Tibial nerve (tissue), 4 donors: ENCODE data around the gene TTLL3. TPM values are rescaled to one million over a fixed set of nuclear protein-coding genes. Genes with fewer than 3 reads are reported as not detected.
"Not testable (repeated sequence)": the region's sequence is repeated elsewhere in the genome, so short reads cannot be mapped to it uniquely, and the experiment has no call there.

Experiments used
- DNase-seq, 2 donors: peaks; one replicate each; pipeline ENCODE4 v3.0.0-alpha.2; 2019; ENCODE audit warnings: low spot score in 2 of 2
- H3K27ac ChIP-seq, 4 donors: fragments of 200-600 bp; sonication (generic) in 3 of 4; one replicate each; pipeline ENCODE4 v1.5.1; 2017 to 2019; ENCODE audit warnings: mild to moderate bottlenecking in 1 of 4
- H3K27me3 ChIP-seq, 2 donors: fragments of 200-600 bp; sonication (generic) in 1 of 2; one replicate each; pipeline versions ENCODE4 v1.5.1 to v1.6.0; 2017 to 2019
- H3K36me3 ChIP-seq, 3 donors: fragments of 200-600 bp; sonication (generic); one replicate each; pipeline ENCODE4 v1.5.1; 2018 to 2019
- H3K4me1 ChIP-seq, 4 donors: fragments of 200-600 bp; sonication (generic) in 3 of 4; one replicate each; pipeline ENCODE4 v1.5.1; 2017 to 2019
- H3K4me3 ChIP-seq, 4 donors: fragments of 200-600 bp; sonication (generic) in 3 of 4; one replicate each; pipeline ENCODE4 v1.5.1; 2017 to 2019; ENCODE audit warnings: mild to moderate bottlenecking in 1 of 4, moderate library complexity in 1 of 4
- H3K9me3 ChIP-seq, 4 donors: fragments of 200-600 bp; sonication (generic) in 3 of 4; one replicate each; pipeline ENCODE4 v1.5.1; 2017 to 2019
- CTCF ChIP-seq, 5 experiments: fragments of 200-600 bp in 3 of 5; fragments of 450-650 bp in 2 of 5; sonication (generic) in 3 of 5; IDR thresholded peaks; one replicate each; pipeline ENCODE4 v1.5.1; 2016 to 2019; ENCODE audit warnings: antibody characterized with exemption in 5 of 5, mild to moderate bottlenecking in 3 of 5, moderate library complexity in 2 of 5
- EP300 ChIP-seq, 2 donors: sonication (generic); formaldehyde crosslinking; IDR thresholded peaks; one replicate each; pipeline ENCODE4 v1.6.1; 2017; ENCODE audit warnings: antibody characterized with exemption in 2 of 2, mild to moderate bottlenecking in 1 of 2
- POLR2A ChIP-seq, 2 donors: fragments of 450-650 bp; IDR thresholded peaks; one replicate each; pipeline ENCODE4 v1.6.1; 2017; ENCODE audit warnings: antibody characterized with exemption in 2 of 2, mild to moderate bottlenecking in 2 of 2, moderate library complexity in 2 of 2
- WGBS, 2 donors: methylation state at CpG; one replicate each; pipeline ENCODE4 v1.1.5; 2018; 5-methylcytosine and 5-hydroxymethylcytosine counted together
- total RNA-seq, 4 donors: library from RNA; depleted of rRNA; stranded (reverse); fragments of >200 nt; gene quantifications; one replicate each; pipeline ENCODE4 v1.1.0, GENCODE V29; 2016

Gene TTLL3
- total RNA-seq, 4 donors from 2014 or later: 58.2 to 173 (median 120) TPM

- H3K27ac ChIP-seq: peak within 1 kb of the TSS; percentile 37 to 90 (median 80)
- peak; percentile 98 to 99 for DNase-seq
- H3K9me3 ChIP-seq: no peaks in the 10 kb centered on the region
- H3K4me1 ChIP-seq: peaks cover 0 to 16% (median 9%) of the 10 kb centered on the region in 4 donors
- no peaks in the 10 kb centered on the region for H3K27me3 ChIP-seq
- 0 to 1% methylated on average over 28 to 41 of the region's 42 CpGs for WGBS, 2 donors
- TF ChIP-seq POLR2A (IDR thresholded peaks at IDR 0.05): peak in 1 of 2 donors; percentile 84
- peak in 1 of 2 donors; percentile 92 for TF ChIP-seq EP300 (IDR thresholded peaks at IDR 0.05)
- no peak for TF ChIP-seq CTCF (IDR thresholded peaks at IDR 0.05)
- peaks cover 0 to 32% (median 15%) of the 10 kb centered on the region in 3 donors for H3K36me3 ChIP-seq
- H3K4me3 ChIP-seq: peak within 1 kb of the TSS; percentile 60 to 85 (median 77)
Measured at GRCh38 chr3:9843715-9844438, 33.8 kb downstream of the TTLL3 start, which contains the start of gene RPUSD3. TSS of gene RPUSD3 (minus strand) at chr3:9844008. CDS start at chr3:9843990, 18 bp downstream.

- Histone ChIP-seq H3K4me1 (peaks cover 0 to 16% (median 9%) of the 10 kb centered on the region in 4 donors), H3K4me3 (no peak overlapping the region), H3K27ac (no peak overlapping the region), H3K36me3 (peaks cover 0 to 8% (median 4%) of the 10 kb centered on the region in 3 donors), H3K27me3 (no peaks in the 10 kb centered on the region), H3K9me3 (no peaks in the 10 kb centered on the region)
- DNase-seq: no peak
- TF ChIP-seq CTCF (IDR thresholded peaks at IDR 0.05): no peak
- WGBS, 2 donors: 43 to 67% methylated on average over 6 of the region's 6 CpGs
Measured at GRCh38 chr3:9846231-9846630, 36.2 kb downstream of the TTLL3 start.

DNA sequence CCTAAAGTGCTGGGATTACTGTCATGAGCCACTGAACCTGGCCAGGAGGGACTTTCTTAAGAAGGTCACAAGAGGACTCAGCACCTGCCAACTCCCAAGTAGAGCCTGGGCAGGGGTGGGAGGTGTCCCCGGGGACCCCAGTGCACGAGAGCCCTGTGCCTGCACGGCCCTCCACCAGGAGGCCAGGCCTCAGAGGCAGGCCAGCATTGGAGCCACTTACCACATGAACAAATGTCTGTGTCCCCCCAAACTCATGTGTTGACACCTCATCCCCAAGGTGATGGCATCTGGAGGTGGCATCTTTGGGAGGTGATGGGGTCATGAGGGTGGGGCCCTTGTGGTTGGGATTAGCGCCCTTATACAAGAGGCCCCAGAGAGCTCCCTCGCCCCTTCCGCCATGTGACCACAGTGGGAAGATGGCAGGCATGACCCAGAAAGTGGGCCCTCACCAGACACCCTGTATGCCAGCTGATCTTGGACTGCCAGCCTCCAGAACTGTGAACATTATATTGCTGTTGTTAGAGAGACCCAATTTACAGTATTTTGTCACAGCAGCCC, 36.9 kb downstream of the TTLL3 start:
- WGBS, 2 donors: 92 to 93% methylated on average over 6 of the region's 6 CpGs
- Histone ChIP-seq H3K36me3 (peaks cover 0 to under 1% (median 0%) of the 10 kb centered on the region in 3 donors), H3K4me3 (no peak overlapping the region), H3K9me3 (no peaks in the 10 kb centered on the region), H3K4me1 (peaks cover 0 to 16% (median 9%) of the 10 kb centered on the region in 4 donors), H3K27me3 (no peaks in the 10 kb centered on the region), H3K27ac (no peak overlapping the region)
- TF ChIP-seq EP300 (IDR thresholded peaks at IDR 0.05) (no peak), CTCF (IDR thresholded peaks at IDR 0.05) (no peak), POLR2A (IDR thresholded peaks at IDR 0.05) (no peak)
- no peak for DNase-seq

- WGBS, 2 donors: 43 to 61% methylated on average over 9 of the region's 9 CpGs
- not testable (repeated sequence) for H3K36me3 ChIP-seq, H3K4me3 ChIP-seq, DNase-seq, H3K27ac ChIP-seq, H3K9me3 ChIP-seq, H3K27me3 ChIP-seq
- peaks cover 0 to 17% (median 4%) of the 10 kb centered on the region in 4 donors for H3K4me1 ChIP-seq
Measured at GRCh38 chr3:9847870-9848269, 37.8 kb downstream of the TTLL3 start.

DNA sequence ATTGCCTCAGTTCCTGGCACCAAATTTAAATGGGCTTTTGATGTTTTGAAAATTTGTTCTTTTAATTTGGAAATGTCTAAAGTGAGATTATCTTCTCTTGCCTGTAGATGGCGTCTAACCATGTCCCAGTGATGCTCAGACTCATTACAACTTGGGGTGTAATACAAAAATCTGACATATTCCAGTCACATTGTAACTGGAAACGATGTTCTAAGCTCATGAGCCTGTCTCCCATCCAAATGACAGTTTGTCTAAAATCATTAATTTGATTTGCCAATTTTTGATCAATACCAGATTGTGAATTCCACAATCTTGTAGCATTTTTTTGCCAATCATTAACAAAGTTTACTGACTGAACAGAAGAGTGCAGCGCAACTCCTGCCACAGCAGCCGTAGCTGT, 38.8 kb downstream of the TTLL3 start:
- H3K9me3 ChIP-seq, H3K4me3 ChIP-seq, H3K36me3 ChIP-seq, H3K27me3 ChIP-seq, H3K27ac ChIP-seq: not testable (repeated sequence)
- peak in 1 of 2 donors; percentile 16 for DNase-seq
- peak; percentile 42 to 61 (median 51) for TF ChIP-seq CTCF (IDR thresholded peaks at IDR 0.05)
- H3K4me1 ChIP-seq: peaks cover 0 to 20% (median 0%) of the 10 kb centered on the region in 4 donors
- 31 to 36% methylated on average over 4 of the region's 4 CpGs for WGBS, 2 donors

GRCh38 chr3:9851383-9851782, 41.3 kb downstream of the TTLL3 start:
- H3K9me3 ChIP-seq, H3K36me3 ChIP-seq, DNase-seq, H3K27me3 ChIP-seq: not testable (repeated sequence)
- WGBS, 2 donors: 46 to 55% methylated on average over 6 of the region's 6 CpGs
- Histone ChIP-seq H3K27ac (peak overlapping the region in 2 of 4 donors; percentile 71 to 75), H3K4me1 (peaks cover 0 to 14% (median 0%) of the 10 kb centered on the region in 4 donors), H3K4me3 (peak overlapping the region in 1 of 4 donors; percentile 15)

GRCh38 chr3:9851926-9852325, 41.9 kb downstream of the TTLL3 start:
- DNase-seq, H3K27me3 ChIP-seq, H3K9me3 ChIP-seq, H3K36me3 ChIP-seq: not testable (repeated sequence)
- Histone ChIP-seq H3K4me3 (peak overlapping the region in 1 of 4 donors; percentile 15), H3K27ac (peak overlapping the region in 2 of 4 donors; percentile 71 to 75), H3K4me1 (peaks cover 0 to 14% (median 0%) of the 10 kb centered on the region in 4 donors)
- 36 to 43% methylated on average over 6 of the region's 6 CpGs for WGBS, 2 donors
